Nephron (organoid): Measurements from ENCODE around the gene MERTK.

ENCODE experiments used
- H3K27ac Mint-ChIP-seq, 3 experiments: 2 replicates each; pipeline ENCODE4 v1.8.0; 2020; ENCODE audit warnings: mixed read lengths in 3 of 3, mild to moderate bottlenecking in 2 of 3, moderate library complexity in 1 of 3
- H3K27me3 Mint-ChIP-seq: 2 replicates; pipeline ENCODE4 v1.8.0; 2021; ENCODE audit warnings: low read depth, mild to moderate bottlenecking, moderate library complexity, mixed read lengths
- H3K36me3 Mint-ChIP-seq: 2 replicates; pipeline ENCODE4 v1.8.0; 2020; ENCODE audit warnings: low read depth, mixed read lengths
- H3K4me1 Mint-ChIP-seq: 2 replicates; pipeline ENCODE4 v1.8.0; 2020; ENCODE audit warnings: mixed read lengths
- H3K4me3 Mint-ChIP-seq, 3 experiments: 2 replicates each; pipeline ENCODE4 v1.8.0; 2020; ENCODE audit warnings: mild to moderate bottlenecking in 3 of 3, mixed read lengths in 3 of 3, moderate library complexity in 2 of 3
- H3K9me3 Mint-ChIP-seq: 2 replicates; pipeline ENCODE4 v1.8.0; 2020; ENCODE audit warnings: mixed read lengths
- CTCF ChIP-seq, 3 experiments: fragments of 200-600 bp; sonication (generic); IDR thresholded peaks; one replicate each; pipeline ENCODE4 v1.5.0; 2021; ENCODE audit warnings: antibody characterized with exemption in 3 of 3; ENCODE audit not compliant: unreplicated experiment in 3 of 3

The MERTK gene

GRCh38 chr2:111946294-111947114 lies 48.1 kb downstream of the MERTK start:
- Mint-ChIP-seq H3K4me1 (peaks cover 7% of the 10 kb centered on the region), H3K36me3 (peaks cover 35% of the 10 kb centered on the region), H3K9me3 (no peaks in the 10 kb centered on the region), H3K27ac (peak overlapping the region; percentile 34 to 78 (median 69)), H3K27me3 (no peaks in the 10 kb centered on the region), H3K4me3 (no peak overlapping the region)
- TF ChIP-seq CTCF (IDR thresholded peaks at IDR 0.05; ENCODE audit: unreplicated experiment in 3 of 3), result no peak

- Mint-ChIP-seq H3K27me3 (no peaks in the 10 kb centered on the region), H3K9me3 (no peaks in the 10 kb centered on the region), H3K27ac (no peak overlapping the region), H3K36me3 (peaks cover 35% of the 10 kb centered on the region), H3K4me1 (peaks cover 7% of the 10 kb centered on the region), H3K4me3 (no peak overlapping the region)
- no peak for TF ChIP-seq CTCF (IDR thresholded peaks at IDR 0.05; ENCODE audit: unreplicated experiment in 3 of 3)
Observed at GRCh38 chr2:111947219-111947618, 48.8 kb downstream of the MERTK start.

GRCh38 chr2:111948832-111949231 lies 50.4 kb downstream of the MERTK start:
- Mint-ChIP-seq H3K27me3 (no peaks in the 10 kb centered on the region), H3K27ac (no peak overlapping the region), H3K9me3 (no peaks in the 10 kb centered on the region), H3K4me1 (peaks cover 7% of the 10 kb centered on the region), H3K4me3 (no peak overlapping the region), H3K36me3 (peaks cover 48% of the 10 kb centered on the region)
- no peak for TF ChIP-seq CTCF (IDR thresholded peaks at IDR 0.05; ENCODE audit: unreplicated experiment in 3 of 3)

- H3K27ac Mint-ChIP-seq, result peak overlapping the region in 1 of 3 experiments; percentile 42
- no peaks in the 10 kb centered on the region for H3K27me3 Mint-ChIP-seq
- H3K4me3 Mint-ChIP-seq, result no peak overlapping the region
- H3K36me3 Mint-ChIP-seq, result peaks cover 53% of the 10 kb centered on the region
- H3K4me1 Mint-ChIP-seq, result peaks cover 10% of the 10 kb centered on the region
- no peak for TF ChIP-seq CTCF (IDR thresholded peaks at IDR 0.05; ENCODE audit: unreplicated experiment in 3 of 3)
- H3K9me3 Mint-ChIP-seq, result no peaks in the 10 kb centered on the region
Observed at GRCh38 chr2:111950236-111950635, 51.8 kb downstream of the MERTK start.

- Mint-ChIP-seq H3K9me3 (no peaks in the 10 kb centered on the region), H3K4me1 (peaks cover 6% of the 10 kb centered on the region), H3K36me3 (peaks cover 48% of the 10 kb centered on the region), H3K4me3 (no peak overlapping the region), H3K27ac (no peak overlapping the region), H3K27me3 (no peaks in the 10 kb centered on the region)
- TF ChIP-seq CTCF (IDR thresholded peaks at IDR 0.05; ENCODE audit: unreplicated experiment in 3 of 3), result no peak
Observed at GRCh38 chr2:111951486-111951885, 53.1 kb downstream of the MERTK start.
